HG03565 (cell line): ENCODE data around the gene GMPR2.
A peak's percentile ranks its signal among the peaks of the same experiment; 100 is the strongest.
"Not testable (repeated sequence)": the region's sequence is repeated elsewhere in the genome, so short reads cannot be mapped to it uniquely, and the experiment has no call there.

Experiments used
- ATAC-seq: cut with Tn5 transposase; IDR thresholded peaks from one replicate; pipeline ENCODE4 v1.9.1; 2021; ENCODE audit warnings: mild to moderate bottlenecking, moderate library complexity; ENCODE audit not compliant: unreplicated experiment

GMPR2 gene

GRCh38 chr14:24198814-24199524, 33.8 kb upstream of the GMPR2 start:
- no peak for ATAC-seq

- ATAC-seq: not testable (repeated sequence)
These were observed 30.2 kb upstream of the GMPR2 start for GRCh38 chr14:24202538-24202937.

- not testable (repeated sequence) for ATAC-seq
These were observed 29.4 kb upstream of the GMPR2 start for GRCh38 chr14:24203249-24203886.

GRCh38 chr14:24204163-24205146, 28.3 kb upstream of the GMPR2 start:
- ATAC-seq: no peak

DNA sequence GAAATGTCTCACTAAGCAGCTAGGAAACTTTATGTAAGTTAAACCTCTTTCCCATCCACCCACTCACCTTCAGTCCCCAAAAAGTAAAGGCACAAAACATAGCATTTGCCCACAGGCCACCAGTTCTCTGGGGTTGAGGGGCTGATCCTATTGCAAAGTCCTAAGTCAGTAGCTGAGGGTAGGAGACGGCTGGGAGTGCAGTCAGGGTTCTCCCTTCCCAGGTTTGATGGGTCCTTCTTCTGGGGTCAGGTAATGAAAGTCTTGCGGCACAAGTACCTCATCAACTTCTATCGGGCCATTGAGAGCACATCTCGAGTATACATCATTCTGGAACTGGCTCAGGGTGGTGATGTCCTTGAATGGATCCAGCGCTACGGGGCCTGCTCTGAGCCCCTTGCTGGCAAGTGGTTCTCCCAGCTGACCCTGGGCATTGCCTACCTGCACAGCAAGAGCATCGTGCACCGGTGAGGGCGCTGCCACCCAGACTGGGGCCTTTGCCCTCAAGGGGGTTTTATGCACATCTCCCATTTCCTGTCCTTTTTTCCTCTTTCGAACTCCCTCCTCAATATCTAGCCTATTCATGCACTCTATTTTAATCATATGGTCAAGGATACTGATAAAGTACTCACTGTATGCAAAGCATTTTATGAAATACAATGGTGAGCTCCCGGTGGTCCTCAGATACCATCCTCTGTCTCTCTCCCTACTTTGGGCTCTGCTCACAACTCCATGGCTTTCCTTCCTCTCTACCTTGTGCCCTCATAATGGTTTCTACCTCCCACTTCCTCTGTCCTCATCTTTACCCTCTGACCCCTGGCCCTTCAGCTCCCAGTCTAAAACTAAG, 26.2 kb upstream of the GMPR2 start:
- no peak for ATAC-seq

GRCh38 chr14:24207104-24207551, 25.6 kb upstream of the GMPR2 start:
- ATAC-seq: no peak

DNA sequence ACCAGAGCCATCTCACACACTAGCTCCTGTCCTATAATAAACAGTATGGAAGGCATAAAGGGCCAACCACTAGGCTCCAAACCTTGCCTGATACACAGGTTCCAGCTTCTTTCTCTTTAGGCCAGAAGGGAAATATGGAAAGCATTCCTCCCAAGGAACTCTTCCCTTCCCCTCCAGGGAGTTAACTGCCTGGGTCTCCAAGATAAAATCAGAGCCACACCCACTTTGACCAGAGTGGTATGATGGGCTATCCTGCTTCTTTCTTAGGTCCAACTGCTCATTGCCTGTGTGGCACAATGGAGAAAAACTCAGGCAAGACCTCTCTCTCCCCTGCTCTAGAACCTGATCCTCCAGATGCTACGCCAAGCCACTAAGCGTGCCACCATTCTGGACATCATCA, 25.1 kb upstream of the GMPR2 start:
- ATAC-seq: no peak

DNA sequence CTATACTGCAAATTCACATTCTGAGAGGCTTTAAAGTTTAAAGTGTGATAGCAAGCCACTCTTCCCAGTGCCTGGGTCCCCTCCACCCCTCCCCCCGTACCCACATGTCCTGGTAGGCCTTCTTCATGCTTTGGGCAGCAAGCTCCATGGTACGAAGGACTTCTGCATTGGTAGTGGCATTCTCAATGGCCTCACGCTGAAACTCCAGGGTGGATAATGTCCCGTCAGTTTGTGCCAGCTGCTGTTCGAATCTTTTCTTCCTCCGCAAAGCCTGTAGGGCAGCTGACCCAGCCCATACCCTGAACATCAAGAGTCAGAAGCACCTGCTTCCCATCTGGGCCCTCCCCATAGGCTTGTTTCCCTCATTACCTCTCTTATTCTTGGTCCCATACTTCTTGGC, 21.4 kb upstream of the GMPR2 start:
- no peak for ATAC-seq

- peak; percentile 73 for ATAC-seq
These were observed 19.5 kb upstream of the GMPR2 start, which contains the start of gene CHMP4A for GRCh38 chr14:24212924-24213865. Gene CHMP4A (minus strand): TSS chr14:24213488. CDS start chr14:24213439, 49 bp downstream.

GRCh38 chr14:24213866-24214662, 18.7 kb upstream of the GMPR2 start:
- no peak for ATAC-seq

DNA sequence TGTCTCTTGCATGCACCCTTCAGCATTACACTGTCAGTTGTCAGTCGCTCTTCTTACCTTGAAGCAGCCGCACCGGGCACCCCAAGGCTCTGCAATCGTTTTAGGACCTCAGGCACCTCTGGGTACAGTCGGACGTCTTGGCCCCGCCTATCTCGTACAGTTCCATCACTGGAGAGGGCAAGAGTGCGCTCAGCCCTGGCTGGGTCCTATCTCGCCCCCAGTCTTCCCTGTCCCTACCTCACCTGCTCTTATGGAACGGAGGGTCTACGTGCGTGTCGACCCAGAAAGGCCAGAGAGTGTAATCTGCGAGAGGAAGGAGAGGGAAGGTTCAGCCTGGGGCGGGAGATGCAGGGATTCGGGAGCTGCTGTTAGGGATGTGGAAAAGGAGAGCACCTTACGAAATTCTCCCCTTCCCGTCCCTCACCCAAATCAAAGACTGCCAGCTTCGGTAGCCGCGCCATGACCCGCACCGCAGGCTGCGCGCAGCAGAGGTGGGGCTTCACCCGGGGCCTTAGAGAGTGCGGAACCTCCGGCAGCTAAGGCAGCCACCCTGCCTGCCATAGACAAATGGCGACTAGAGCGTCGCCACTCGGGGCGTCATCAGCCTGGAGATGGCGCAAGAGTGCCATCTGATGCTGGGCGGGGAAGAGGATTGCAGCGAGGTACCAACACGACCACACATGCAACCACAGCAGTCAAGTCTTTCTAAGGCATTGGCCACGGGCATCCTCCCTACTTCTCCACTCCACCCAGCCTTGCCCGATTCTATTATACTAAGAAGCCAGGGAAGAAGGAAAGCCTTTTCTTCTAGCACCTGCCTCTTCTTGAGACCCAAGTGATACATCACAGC, 17.0 kb upstream of the GMPR2 start, which contains the start of gene MDP1:
Gene MDP1, minus strand, starts transcription at position 572 of the 850 bp plus-strand sequence. Its CDS starts 111 bp downstream, at position 461.
- peak; percentile 53 for ATAC-seq

DNA sequence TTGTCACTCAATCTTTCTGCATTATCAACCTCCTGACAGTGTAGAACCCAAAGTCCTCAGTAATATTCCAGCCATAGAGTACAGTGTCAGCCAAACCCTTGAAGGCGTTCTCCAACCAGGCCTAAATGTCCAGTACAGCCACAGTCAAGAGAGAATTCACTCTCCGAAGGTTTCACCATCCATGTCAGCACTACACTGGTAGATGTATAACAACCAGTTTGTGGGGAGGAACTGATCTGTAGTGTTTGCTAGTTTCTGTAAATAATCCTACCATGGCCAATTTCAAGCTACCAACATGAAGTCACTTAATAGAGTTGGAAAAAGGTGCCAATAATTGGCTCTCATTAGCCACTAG, 16.4 kb upstream of the GMPR2 start:
- no peak for ATAC-seq

GRCh38 chr14:24216876-24217275, 15.9 kb upstream of the GMPR2 start:
- ATAC-seq: not testable (repeated sequence)

GRCh38 chr14:24219080-24219479, 13.6 kb upstream of the GMPR2 start:
- ATAC-seq: no peak

DNA sequence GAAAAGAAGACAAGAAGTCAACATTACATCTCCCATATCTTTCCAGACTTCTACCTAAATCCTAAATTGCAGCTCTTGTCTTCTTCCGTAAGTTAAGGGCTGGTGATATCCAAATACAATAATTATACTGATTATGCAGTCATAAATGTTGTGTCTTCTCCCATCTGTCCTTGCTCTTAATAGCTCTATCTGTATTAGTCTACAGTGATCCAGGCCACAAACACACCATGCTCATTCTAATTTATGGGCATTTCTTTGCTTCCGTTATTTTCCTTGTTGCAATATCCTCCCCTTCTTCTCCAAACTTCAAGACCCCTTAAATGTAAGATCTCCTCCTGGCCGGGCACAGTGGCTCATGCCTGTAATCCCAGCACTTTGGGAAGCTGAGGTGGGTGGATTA, 13.2 kb upstream of the GMPR2 start:
- ATAC-seq: no peak

DNA sequence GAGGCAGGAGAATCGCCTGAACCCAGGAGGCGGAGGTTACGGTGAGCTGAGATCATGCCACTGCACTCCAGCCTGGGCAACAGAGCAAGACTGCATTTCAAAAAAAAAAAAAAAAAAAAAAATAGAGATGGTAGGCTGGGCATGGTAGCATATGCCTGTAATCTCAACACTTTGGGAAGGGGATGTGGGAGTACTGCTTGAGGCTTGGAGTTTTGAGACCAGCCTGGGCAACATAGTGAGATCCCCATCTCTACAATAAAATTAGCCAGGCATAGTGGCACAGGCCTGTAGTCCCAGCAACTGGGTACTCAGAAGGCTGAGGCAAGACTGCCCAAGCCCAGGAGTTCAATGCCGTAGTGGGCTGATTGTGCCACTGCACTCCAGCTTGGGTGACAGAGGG, 9.7 kb upstream of the GMPR2 start:
- not testable (repeated sequence) for ATAC-seq

GRCh38 chr14:24224618-24225071, 8.1 kb upstream of the GMPR2 start:
- ATAC-seq: no peak
